Erythroblast (primary cell): ENCODE results near the gene GTPBP4.

ENCODE experiments used
- DNase-seq, 2 experiments: peaks; one replicate each; lab custom pipeline; 2025; lab: John Stamatoyannopoulos, UW
- GATA1 ChIP-seq: IDR thresholded peaks from 2 replicates; pipeline ENCODE4 v1.6.1; 2011; ENCODE audit warnings: low read depth, mild to moderate bottlenecking, control low read depth, low read length, moderate library complexity
- POLR2A ChIP-seq: IDR thresholded peaks from 2 replicates; pipeline ENCODE4 v1.6.1; 2011; ENCODE audit warnings: mild to moderate bottlenecking, low read length

GTPBP4 gene

DNA sequence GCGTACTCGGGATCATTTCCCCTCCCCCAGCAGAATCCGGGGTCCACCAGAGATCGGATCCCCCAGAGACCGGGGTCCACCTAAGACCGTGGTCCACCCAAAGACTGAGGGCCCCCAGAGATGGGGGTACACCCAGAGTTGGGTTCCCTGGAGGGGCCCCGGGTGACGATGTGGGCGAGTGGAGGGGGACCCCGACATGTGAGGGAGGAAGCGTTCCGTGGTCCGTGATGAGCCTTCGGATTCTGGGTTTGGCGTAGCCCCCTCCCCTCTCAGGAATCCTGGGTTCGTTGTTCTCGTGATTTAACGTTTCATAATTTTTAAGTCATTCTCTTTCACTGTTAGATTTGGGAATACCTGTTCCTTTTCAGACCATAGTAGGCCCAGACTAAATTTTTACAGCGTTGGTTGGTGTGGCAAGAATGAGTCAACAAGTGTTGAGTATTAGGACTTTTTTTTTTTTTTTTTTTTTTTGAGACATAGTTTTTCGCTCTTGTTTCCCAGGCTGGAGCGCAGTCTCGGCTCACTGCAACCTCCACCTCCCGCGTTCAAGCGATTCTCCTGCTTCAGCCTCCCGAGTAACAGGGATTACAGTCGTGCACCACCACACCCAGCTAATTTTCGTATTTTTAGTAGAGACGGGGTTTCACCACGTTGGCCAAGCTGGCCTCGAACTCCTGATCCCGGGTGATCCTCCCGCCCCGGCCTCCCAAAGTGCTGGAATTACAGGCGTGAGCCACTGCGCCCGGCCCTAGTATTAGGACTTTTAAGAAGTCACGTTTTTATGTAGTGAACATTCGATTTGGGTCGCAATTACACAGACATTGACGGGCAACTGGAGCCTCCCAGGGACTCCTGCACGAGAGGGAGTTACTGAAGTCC, 672 bp downstream of the GTPBP4 start:
- DNase-seq: peak; percentile 49 to 60
- no peak for TF ChIP-seq POLR2A
- no peak for TF ChIP-seq GATA1

DNA sequence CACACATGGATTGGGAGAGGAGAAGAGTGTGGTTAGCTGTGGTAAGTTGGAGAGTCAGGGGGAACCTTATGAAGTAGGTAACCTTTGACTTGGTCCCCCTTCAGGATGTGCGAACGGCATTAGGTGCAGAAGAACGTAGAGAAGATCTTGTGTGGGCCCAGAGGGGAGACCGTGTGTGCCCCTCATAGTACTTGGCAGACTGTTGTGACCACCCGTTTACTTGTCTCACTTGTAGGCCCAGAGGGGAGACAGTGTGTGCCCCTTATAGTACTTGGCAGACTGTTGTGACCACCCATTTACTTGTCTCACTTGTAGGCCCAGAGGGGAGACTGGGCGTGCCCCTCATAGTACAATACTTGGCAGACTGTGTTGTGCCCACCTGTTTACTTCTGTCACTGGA, 2.6 kb downstream of the GTPBP4 start:
- peak in 1 of 2 experiments; percentile 49 for DNase-seq
- no peak for TF ChIP-seq POLR2A
- TF ChIP-seq GATA1: no peak

DNA sequence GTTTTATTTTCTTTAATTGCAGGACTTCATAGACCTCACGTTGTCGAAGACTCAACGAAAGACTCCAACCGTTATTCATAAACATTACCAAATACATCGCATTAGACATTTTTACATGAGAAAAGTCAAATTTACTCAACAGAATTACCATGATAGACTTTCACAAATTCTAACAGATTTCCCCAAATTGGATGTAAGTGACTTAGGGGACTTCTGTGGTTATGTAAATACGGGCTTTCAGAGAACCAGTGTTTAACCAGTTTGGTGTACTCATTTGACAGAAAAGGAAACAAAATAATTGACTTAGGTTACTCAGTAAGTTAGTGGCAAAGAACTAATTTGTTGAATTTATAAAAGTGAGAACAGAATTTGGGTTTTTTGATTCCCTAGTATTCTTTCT, 4.2 kb downstream of the GTPBP4 start:
- TF ChIP-seq POLR2A (no peak), GATA1 (no peak)
- no peak for DNase-seq

DNA sequence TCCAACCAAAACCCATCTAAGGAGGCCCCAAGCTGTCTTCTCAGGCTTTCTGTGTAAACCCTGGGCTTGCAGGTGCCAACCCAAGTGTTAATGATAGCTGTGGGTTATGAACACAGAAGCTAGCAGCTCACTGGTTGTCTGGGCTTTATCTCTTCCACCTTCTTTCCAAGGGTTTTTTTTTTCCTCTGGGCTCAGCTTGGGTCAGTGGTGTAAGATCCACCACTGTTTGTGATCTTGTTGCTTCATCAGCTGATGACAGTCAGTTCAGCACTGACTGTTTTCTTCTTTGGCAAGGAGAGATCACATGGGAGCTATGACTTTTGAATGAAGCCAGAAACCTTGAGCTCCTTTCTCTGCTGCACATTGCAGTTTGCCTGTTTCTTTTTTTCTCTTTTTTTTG, 4.6 kb downstream of the GTPBP4 start:
- peak in 1 of 2 experiments; percentile 39 for DNase-seq
- no peak for TF ChIP-seq POLR2A
- no peak for TF ChIP-seq GATA1

DNA sequence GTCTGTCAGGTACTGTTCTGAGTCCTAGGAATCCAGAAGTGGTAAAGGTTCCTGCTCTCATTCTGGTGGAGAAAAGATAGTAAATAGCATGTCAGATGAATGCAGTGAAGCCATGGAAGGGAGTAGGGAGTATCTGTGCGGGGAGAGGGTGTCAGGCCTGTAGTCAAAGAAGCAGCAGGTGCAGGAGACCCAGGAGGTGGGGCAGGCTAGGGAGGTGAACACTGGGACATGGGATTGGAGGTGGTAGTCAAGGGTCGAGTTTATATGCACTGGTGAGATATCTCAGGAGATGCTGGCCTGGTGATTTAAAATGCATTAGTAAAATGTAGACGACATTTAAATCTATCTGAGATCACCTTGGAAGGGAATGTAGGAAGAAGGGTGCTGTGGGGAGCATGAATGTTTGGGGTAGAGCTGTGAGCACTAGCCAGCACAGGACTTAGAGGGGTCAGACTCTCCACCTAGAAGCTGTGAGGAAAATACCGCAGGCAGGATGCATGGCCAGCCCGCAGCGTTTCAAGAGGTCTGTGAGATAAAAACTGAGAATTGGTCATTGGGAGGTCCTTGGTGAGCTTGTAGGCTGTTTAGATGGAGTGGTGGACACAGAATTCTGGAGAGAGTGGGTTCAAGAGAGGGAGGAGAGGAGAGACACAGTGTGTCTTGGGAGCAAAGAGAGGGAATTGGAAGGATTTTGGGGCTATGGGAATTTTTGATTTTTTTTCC, 6.8 kb downstream of the GTPBP4 start:
- TF ChIP-seq POLR2A: no peak
- TF ChIP-seq GATA1: no peak
- DNase-seq: no peak

DNA sequence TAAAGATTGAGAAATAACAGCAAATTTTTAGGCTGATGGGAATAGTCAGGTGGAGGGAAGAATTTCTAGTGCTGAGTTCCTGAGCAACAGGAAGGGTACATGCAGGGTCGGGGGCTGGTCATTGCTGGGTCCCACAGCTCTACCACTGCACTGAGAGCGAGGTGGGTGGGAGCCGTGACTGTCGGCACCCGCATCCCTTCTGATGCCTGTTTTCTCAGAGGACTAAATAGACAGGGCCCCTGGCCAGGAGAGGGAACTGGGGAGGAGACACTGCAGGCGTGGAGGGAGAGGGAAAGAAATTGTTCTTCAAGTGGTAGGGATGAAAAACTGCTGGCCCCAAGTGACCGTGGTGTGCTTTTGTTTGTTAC, 7.3 kb downstream of the GTPBP4 start:
- TF ChIP-seq GATA1: no peak
- no peak for TF ChIP-seq POLR2A
- no peak for DNase-seq

DNA sequence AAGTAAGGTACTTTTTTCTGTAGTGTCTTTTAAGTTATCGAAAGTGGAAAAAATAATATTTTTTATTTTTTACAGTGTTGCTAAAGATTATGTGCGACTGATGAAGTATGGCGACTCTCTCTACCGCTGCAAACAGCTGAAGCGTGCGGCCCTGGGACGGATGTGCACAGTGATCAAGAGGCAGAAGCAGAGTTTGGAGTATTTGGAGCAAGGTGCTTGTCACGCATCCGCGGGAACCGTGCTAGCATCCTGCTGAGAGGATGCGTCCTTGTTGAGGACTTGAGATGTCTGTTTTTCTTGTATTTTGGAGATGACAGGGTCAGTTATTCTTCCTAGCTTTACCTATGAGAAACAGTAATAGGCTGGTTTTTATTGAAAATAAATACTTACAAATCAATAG, 7.8 kb downstream of the GTPBP4 start:
- DNase-seq: no peak
- TF ChIP-seq POLR2A (no peak), GATA1 (no peak)

DNA sequence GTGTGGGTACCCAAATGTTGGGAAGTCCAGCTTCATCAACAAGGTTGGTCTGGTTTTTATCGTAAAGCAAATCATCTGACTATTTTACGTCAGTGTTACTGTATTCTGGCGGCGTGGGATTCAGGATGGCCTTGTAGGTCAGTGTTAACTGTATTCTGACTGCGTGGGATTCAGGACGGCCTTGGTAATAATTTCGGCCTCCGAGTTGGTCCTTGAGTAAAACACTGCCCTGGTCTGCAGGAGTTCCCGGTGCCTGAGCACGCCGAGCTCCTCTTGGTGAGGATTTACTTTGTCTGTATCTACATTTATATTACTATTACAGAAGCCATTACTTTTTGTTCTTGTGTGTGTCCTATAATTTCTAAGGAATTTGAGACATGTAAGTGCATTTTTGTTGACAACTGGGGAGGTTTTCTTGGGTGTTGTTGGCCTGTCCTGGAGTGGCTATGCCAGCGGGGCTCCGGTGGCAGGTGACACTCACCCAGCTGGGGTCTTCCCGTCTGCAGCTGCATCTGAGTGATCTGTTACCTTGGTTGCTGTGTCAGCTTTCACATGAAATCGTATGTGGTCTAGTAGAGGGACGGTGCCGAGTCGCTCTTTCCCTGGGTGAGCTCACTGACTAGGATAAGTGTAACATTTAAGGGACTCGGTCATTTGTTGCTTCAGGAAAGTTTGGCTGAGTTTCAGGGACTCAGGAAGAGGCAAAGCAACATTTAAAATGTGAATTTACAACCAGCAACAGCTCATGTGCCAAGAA, 9.2 kb downstream of the GTPBP4 start:
- TF ChIP-seq POLR2A: no peak
- TF ChIP-seq GATA1: no peak
- no peak for DNase-seq

DNA sequence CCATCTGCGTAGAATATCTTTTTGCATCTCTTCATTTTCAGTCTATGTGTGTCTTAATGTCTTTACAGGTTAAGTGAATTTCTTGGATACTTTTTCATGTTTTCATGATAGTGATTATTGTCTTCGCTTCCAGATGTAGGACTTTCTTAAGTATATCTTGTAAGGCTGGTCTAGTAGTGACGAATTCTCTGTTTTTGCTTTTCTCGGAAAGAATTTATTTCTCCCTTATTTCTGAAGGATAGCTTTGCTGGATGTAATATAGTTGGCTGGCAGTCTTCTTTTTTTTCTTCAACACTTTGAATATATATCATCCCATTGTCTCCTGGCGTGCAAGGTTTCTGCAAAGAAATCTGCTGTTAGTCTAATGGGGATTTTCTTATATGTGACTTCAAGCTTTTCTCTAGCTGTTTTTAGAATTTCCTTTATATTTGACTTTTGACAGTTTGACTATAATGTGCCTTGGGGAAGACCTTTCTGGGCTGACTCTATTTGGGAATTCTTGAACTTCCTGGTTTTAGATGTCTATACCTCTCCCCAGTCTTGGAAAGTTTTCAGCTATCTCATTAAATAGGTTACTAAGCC, 14.3 kb downstream of the GTPBP4 start:
- TF ChIP-seq POLR2A (no peak), GATA1 (no peak)
- peak; percentile 30 to 39 for DNase-seq

DNA sequence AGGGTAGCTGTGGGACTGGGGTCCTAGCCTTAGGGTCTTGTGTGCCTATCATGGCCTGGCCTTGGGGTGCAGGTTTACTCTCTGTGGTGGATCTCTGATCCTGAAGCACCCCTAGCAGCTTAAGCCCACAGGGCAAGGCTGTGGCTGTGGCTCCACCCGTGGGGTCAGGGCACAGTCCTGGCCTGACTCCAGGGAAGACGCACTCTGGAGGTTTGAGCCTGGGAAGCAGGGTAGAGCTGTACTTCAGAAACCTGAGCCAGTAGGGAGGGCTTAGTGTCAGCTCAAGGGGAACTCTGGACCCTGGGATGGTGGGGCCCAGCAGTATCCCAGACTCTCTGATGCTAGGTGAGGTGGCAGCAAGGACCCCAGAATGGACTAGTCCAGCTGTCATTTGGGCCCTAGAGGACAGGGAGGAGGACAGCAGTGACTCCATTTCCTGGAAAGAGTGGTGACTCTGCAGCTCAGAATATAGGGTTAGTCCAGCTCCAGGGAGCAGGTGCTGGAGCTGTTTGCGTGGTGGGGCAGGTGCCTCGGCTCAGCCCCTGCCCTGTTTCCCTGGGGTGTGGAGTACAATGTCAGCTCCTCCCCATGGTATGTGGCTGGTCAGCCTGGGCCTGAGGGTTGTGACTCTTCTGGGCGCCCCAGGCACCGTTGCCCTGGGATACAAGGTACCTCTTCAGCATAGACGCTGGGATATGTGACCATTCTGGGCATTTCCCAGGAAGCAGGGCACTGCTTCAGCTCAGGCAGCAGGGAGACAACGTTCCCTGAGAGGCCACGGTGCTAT, 15.8 kb downstream of the GTPBP4 start:
- TF ChIP-seq GATA1 (no peak), POLR2A (no peak)
- DNase-seq: no peak

DNA sequence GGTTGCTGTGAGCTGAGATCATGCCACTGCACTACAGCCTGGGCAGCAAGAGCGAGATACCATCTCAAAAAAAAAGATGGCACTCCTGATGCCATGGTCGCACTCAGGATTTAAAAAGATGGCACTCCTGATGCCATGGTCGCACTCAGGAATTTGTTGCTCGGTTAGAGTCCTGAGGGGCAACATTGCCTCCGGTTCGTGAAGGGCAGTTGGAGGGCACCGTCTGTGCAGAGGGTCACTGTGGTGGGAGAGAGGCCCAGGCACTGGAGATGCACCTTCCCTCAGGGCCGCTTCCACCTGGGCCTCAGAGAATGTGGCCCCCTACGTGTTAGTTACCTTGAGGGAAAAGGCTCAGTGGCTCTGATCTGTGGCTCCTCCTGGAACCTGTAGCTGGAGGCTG, 18.3 kb downstream of the GTPBP4 start:
- TF ChIP-seq GATA1 (no peak), POLR2A (no peak)
- DNase-seq: no peak

DNA sequence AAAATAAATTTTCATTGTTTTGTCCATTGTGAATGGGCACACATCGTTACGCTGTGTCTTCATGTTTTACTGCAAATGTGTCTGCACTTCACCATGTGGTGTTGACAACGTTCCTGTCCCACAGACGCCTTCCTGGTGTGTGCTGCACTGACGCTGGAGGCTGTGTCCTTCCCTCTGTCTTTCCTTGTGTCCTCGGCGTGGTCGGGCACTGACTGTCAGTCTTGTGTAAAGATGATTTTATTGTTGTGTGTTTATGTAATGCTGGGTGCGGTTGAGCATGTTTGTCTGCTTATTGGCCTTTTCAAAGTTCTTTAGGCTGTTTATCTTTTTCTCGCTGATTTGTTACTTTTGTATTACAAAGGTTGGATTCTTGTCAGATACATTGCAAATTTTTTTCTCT, 19.3 kb downstream of the GTPBP4 start:
- no peak for TF ChIP-seq GATA1
- no peak for TF ChIP-seq POLR2A
- DNase-seq: no peak
